SIG-M5 (cell line): ENCODE results near the gene KRT16.
"Not testable (repeated sequence)": the region's sequence is repeated elsewhere in the genome, so short reads cannot be mapped to it uniquely, and the experiment has no call there.

Experiments
- DNase-seq: peaks from one replicate; lab custom pipeline; 2025; lab: John Stamatoyannopoulos, UW

KRT16 gene

GRCh38 chr17:41583137-41584127, 29.1 kb downstream of the KRT16 start:
- DNase-seq, result no peak

DNA sequence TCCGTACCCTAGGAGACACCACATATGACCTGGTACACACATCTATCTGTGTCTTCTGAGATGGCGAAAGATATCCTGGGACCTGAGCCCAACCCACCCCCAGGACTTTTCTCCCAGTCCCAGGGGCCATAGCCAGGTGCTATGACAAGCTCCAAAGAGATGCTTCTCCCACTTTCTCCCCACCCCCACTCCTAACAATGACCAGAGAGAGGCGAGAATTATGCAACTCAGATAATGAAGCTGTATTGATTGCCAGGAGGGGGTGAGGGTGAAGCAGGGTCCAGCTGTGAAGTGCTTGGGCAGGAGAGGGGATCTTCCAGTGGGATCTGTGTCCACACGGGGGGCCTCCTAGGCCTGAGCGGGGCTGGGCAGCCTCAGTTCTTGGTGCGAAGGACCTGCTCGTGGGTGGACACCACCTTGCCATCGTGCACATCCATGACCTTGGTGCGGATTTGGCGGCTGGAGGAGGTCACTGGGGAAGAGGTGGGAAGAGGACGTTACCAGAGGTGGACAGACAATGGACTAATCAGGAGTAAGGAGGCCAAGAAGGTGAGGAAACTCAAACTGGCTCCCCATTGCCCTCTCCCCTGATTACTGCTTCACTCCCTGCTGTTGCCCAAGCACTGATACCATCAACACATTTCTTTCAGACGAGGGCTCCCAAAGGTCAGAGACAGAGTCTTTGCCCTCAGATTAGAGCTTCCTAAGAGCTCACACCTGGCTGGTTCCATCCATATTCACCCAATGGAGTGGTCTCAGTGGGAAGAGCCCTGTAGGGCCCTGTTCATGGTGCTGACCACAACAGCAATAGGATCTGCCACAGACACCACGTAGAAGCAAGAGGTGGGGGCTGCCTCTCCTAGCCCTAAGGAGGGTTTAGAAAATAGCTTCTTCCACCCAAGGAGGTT, 30.3 kb downstream of the KRT16 start:
- DNase-seq, result not testable (repeated sequence)

DNA sequence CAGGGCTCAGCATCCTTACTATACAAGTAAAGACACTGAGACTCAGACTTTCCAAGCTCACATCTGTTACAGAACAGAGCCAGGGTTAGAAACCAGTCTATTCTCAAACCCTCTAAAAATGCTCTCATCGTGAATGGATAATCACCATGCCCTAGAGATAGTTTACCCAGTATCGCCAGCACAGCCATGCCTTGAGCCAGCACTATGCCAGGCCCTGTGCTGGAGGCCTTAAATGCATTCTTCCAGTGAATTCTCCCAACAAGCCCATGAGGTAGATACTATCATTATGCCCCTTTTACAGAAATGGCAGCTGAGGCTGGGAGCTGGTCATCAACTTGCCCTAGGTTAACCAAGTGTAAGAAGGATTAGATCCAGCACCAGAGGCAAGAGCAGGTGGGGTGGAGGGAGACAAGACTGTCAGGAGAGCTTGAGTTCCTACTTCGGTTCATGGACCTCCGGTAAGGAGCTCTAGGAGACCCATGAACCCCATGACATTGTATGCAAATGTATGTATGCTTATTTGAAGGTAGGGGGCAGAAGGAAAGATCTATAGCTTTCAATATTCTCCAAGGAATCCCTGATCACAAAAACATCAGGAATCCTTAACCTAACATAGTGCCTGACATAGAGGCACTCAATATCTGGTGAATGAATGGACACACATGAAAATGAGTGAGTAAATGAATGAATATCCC, 31.1 kb downstream of the KRT16 start:
- DNase-seq, result no peak

- DNase-seq, result no peak
Observed at GRCh38 chr17:41580687-41581365, 31.7 kb downstream of the KRT16 start.

- DNase-seq, result no peak
Observed at GRCh38 chr17:41580244-41580575, 32.4 kb downstream of the KRT16 start.

DNA sequence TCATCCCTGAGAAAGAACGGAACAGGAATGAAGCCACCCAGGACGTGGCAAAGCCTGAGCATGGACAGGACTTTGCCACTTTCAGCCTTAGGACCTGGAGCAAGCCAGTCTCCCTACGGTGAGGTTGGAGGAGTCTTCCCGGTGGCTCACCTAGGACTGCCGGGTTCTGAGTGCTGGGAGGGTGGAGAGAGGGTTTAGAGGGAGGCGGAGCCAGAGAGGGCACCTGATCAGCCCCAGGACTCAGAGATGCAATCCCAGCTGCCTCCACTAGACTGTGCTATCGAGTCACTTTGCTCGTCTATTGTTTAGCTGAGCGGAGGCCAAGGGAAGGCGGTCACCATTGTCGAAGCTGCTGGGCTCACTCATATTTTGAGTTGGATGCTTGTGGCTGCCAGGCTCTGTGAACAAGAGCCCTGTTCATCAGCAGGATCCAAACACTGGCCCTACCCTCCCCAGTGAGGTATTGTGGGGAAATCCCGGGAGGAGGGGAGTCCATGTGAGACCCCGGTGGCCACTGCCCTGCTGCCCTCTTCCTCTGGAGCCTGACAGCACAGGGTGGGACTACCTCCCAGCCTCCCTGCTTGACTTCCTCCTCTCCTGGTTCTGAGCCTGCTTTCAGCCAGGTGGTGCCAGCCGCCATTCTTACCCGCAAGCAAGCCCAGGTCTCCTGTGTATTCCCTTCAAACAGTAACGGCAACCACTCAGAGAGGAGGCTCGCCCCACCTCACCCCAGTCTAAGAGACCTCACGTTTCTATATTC, 32.9 kb downstream of the KRT16 start:
- DNase-seq, result no peak

- DNase-seq, result no peak
Observed at GRCh38 chr17:41578971-41579370, 33.6 kb downstream of the KRT16 start.

- DNase-seq, result no peak
Observed at GRCh38 chr17:41578538-41578937, 34.0 kb downstream of the KRT16 start.

DNA sequence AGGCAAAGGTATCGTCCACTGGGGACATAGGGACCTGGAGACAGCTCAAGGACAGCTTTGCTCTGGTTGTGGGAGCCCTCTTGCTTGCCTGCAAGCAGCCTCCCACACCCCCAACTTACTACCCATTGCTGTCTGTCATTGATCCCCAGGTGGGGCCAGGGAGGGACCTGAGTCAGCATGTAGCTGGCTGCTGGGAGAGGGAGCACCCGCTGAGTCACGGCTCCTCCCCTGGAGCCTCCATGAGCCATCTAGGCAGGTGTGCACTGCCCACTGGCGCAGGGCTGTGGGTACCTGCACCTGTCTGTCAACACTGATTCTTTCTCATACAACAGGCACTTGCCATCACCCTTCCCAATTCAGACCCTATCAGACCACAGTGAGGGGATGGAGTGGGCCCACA, 35.8 kb downstream of the KRT16 start:
- DNase-seq, result not testable (repeated sequence)

DNA sequence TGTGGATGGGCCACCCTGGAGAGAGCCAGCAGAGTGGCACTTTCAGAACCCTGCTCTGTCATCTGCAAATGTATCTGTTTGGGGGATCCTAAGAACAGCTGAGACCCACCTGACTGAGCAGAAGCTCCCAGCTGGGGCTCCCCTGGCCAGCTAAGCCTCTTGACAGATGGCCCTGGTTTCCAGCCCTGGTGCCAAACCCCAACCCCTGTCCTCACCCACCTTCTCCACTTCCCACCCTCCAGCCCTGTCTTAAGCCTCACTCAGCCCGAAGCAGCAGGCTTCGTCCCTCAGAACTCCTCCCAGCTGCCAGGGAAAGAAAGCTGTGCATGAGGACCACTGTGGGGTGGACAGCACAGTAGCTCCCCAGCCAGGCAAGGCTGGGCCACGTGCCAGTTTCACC, 37.2 kb downstream of the KRT16 start:
- DNase-seq, result no peak

- no peak for DNase-seq
Observed at GRCh38 chr17:41571561-41572434, 40.8 kb downstream of the KRT16 start, which contains the start of gene KRT9. Gene KRT9 (minus strand): TSS chr17:41572059. CDS start chr17:41571992, 67 bp downstream.

DNA sequence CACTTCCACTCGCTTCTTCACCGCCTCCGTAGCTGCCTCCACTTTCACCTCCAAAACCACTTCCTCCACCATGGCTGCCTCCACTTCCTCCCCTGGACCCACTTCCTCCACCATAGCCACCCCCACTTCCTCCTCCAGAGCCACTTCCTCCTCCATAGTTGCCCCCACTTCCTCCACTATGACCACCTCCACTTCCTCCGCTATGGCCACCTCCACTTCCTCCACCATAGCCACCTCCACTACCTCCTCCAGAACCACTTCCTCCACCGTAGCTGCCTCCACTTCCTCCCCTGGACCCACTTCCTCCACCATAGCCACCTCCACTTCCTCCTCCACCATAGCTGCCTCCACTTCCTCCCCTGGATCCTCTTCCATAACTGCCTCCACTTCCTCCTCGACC, 45.2 kb downstream of the KRT16 start:
- DNase-seq, result no peak

- DNase-seq, result no peak
Observed at GRCh38 chr17:41565338-41565737, 47.2 kb downstream of the KRT16 start.

GRCh38 chr17:41563607-41564170, 48.9 kb downstream of the KRT16 start:
- no peak for DNase-seq

DNA sequence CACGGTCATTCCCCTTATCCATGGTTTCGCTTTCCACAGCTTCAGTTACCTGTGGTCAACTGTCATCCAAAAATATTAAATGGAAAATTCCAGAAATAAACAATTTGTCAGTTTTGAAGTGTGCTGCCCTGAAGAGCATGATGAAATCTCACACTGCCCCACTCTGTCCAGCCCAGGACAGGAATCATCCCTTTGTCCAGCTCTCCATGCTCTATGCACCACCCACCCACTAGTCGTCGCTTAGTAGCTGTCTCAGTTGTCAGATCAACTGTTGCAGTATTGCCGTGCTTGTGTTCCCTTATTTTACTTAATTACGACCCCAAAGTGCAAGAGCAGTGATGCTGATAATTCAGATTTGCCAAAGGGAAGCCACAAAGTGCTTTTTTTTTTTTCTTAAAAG, 51.0 kb downstream of the KRT16 start:
- DNase-seq, result no peak
